ENCODE measurements around the gene FARS2.

GRCh38 chr6:5732496-5732895 lies 471.2 kb downstream of the FARS2 start:
- TF ChIP-seq POLR2A (IDR thresholded peaks at IDR 0.05) = no peak
- TF ChIP-seq, protein P1, sequence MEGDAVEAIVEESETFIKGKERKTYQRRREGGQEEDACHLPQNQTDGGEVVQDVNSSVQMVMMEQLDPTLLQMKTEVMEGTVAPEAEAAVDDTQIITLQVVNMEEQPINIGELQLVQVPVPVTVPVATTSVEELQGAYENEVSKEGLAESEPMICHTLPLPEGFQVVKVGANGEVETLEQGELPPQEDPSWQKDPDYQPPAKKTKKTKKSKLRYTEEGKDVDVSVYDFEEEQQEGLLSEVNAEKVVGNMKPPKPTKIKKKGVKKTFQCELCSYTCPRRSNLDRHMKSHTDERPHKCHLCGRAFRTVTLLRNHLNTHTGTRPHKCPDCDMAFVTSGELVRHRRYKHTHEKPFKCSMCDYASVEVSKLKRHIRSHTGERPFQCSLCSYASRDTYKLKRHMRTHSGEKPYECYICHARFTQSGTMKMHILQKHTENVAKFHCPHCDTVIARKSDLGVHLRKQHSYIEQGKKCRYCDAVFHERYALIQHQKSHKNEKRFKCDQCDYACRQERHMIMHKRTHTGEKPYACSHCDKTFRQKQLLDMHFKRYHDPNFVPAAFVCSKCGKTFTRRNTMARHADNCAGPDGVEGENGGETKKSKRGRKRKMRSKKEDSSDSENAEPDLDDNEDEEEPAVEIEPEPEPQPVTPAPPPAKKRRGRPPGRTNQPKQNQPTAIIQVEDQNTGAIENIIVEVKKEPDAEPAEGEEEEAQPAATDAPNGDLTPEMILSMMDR (IDR thresholded peaks at IDR 0.05) = no peak
- TF ChIP-seq EP300 (IDR thresholded peaks at IDR 0.05) = no peak
- TF ChIP-seq POLR2AphosphoS5 (IDR thresholded peaks at IDR 0.05) = no peak
